Measurements from ENCODE around the gene TEX14.
"Not testable (repeated sequence)": the region's sequence is repeated elsewhere in the genome, so short reads cannot be mapped to it uniquely, and the experiment has no call there.

Gene TEX14

GRCh38 chr17:58593123-58593522 lies 98.7 kb downstream of the TEX14 start:
- no peak for DNase-seq

GRCh38 chr17:58591455-58591854 lies 100.4 kb downstream of the TEX14 start:
- no peak for DNase-seq

GRCh38 chr17:58590377-58590776 lies 101.5 kb downstream of the TEX14 start:
- no peak for DNase-seq

GRCh38 chr17:58587713-58588117 lies 104.1 kb downstream of the TEX14 start:
- DNase-seq, result peak; percentile 68

GRCh38 chr17:58586009-58586644 lies 105.7 kb downstream of the TEX14 start:
- DNase-seq, result no peak

GRCh38 chr17:58585554-58585953 lies 106.3 kb downstream of the TEX14 start:
- DNase-seq, result no peak

GRCh38 chr17:58583486-58583885 lies 108.4 kb downstream of the TEX14 start:
- DNase-seq, result no peak

GRCh38 chr17:58582718-58583117 lies 109.1 kb downstream of the TEX14 start:
- not testable (repeated sequence) for DNase-seq

GRCh38 chr17:58580671-58581070 lies 111.2 kb downstream of the TEX14 start:
- DNase-seq, result no peak

- DNase-seq, result peak; percentile 45
These were observed 114.1 kb downstream of the TEX14 start for GRCh38 chr17:58577696-58578095.

GRCh38 chr17:58576679-58577367 lies 115.0 kb downstream of the TEX14 start:
- DNase-seq, result no peak

GRCh38 chr17:58575511-58575910 lies 116.3 kb downstream of the TEX14 start:
- no peak for DNase-seq

GRCh38 chr17:58574025-58574424 lies 117.8 kb downstream of the TEX14 start:
- DNase-seq, result no peak

- no peak for DNase-seq
These were observed 119.0 kb downstream of the TEX14 start for GRCh38 chr17:58572846-58573245.

- no peak for DNase-seq
These were observed 121.1 kb downstream of the TEX14 start for GRCh38 chr17:58570758-58571157.

GRCh38 chr17:58569196-58569595 lies 122.6 kb downstream of the TEX14 start:
- no peak for DNase-seq

- DNase-seq, result no peak
These were observed 123.6 kb downstream of the TEX14 start for GRCh38 chr17:58568044-58568799.

GRCh38 chr17:58565389-58566311 lies 126.2 kb downstream of the TEX14 start:
- no peak for DNase-seq

- no peak for DNase-seq
These were observed 126.9 kb downstream of the TEX14 start for GRCh38 chr17:58564971-58565370.

- no peak for DNase-seq
These were observed 127.6 kb downstream of the TEX14 start for GRCh38 chr17:58564243-58564642.

- no peak for DNase-seq
These were observed 131.3 kb downstream of the TEX14 start for GRCh38 chr17:58560511-58560910.

GRCh38 chr17:58557981-58558380 lies 133.9 kb downstream of the TEX14 start:
- DNase-seq, result no peak

GRCh38 chr17:58556833-58557250 lies 135.0 kb downstream of the TEX14 start:
- DNase-seq, result no peak
